ENCODE measurements around the gene PDSS2. TPM values are rescaled to one million over a fixed set of nuclear protein-coding genes. Genes with fewer than 3 reads are reported as not detected.

Gene PDSS2
- total and polyA plus RNA-seq, 9 of the 15 experiments (the other 6 are each of a cell fraction or from before 2014, with no cell fraction given) = 5.8 to 21.1 (median 12.0) TPM

- no peak for TF ChIP-seq CREB1 (IDR thresholded peaks at IDR 0.05)
- no peak for TF ChIP-seq CREB1 (CRISPR knock-in tag; IDR thresholded peaks at IDR 0.05)
- TF ChIP-seq ZNF24 (IDR thresholded peaks at IDR 0.05) = 0 out of 2 replicates have a peak, but pooled peaks have one; percentile 43
- peak; percentile 44 for TF ChIP-seq FIP1L1 (IDR thresholded peaks at IDR 0.05; ENCODE audit: low read depth, low read length, poor library complexity, severe bottlenecking)
- no peak for TF ChIP-seq CREB3 (tag; conservative IDR thresholded peaks at IDR 0.05; ENCODE audit: low read depth)
- peak; percentile 62 to 82 (median 78) for TF ChIP-seq CTCF (IDR thresholded peaks at IDR 0.05 in 2 of 3, conservative IDR thresholded peaks at IDR 0.05 in 1 of 3; ENCODE audit: insufficient read depth in 2 of 3, low read depth in 1 of 3, low read length in 3 of 3)
- no peak for TF ChIP-seq TFE3 (CRISPR knock-in tag; IDR thresholded peaks at IDR 0.05)
- no peak for TF ChIP-seq RBM34 (IDR thresholded peaks at IDR 0.05; ENCODE audit: borderline replicate concordance, insufficient read depth, low read length)
- no peak for TF ChIP-seq CBX8 (IDR thresholded peaks at IDR 0.05; ENCODE audit: borderline replicate concordance, extremely low read depth, low read depth, low read length, poor library complexity, severe bottlenecking)
- no peak for TF ChIP-seq ETV1 (tag; conservative IDR thresholded peaks at IDR 0.05; ENCODE audit: low read depth)
- TF ChIP-seq FOXA1 (IDR thresholded peaks at IDR 0.05; ENCODE audit: borderline replicate concordance) = no peak
- TF ChIP-seq ZNF384 (IDR thresholded peaks at IDR 0.05; ENCODE audit: low read depth, low read length) = 0 out of 2 replicates have a peak, but pooled peaks have one; percentile 11
- no peak for TF ChIP-seq ZBTB2 (IDR thresholded peaks at IDR 0.05)
- TF ChIP-seq VEZF1 (CRISPR knock-in tag; IDR thresholded peaks at IDR 0.05) = no peak
- TF ChIP-seq ZNF23 (CRISPR knock-in tag; IDR thresholded peaks at IDR 0.05) = no peak
- TF ChIP-seq RNF2 (IDR thresholded peaks at IDR 0.05) = no peak
- no peak for TF ChIP-seq ZFP36 (IDR thresholded peaks at IDR 0.05; ENCODE audit: low read depth, low read length, partially characterized antibody)
Measured at GRCh38 chr6:107114213-107114925, 345.0 kb downstream of the PDSS2 start (continued).
